GM21390 (cell line): ENCODE measurements around the gene TRIOBP.

Experiments
- ATAC-seq: cut with Tn5 transposase; IDR thresholded peaks from one replicate; pipeline ENCODE4 v1.9.1; 2021; ENCODE audit not compliant: unreplicated experiment

The TRIOBP gene

GRCh38 chr22:37823134-37823985, 126.5 kb downstream of the TRIOBP start, which contains the start of gene GALR3:
GALR3 (plus strand) TSS chr22:37823382; CDS start chr22:37823407, 25 bp downstream.
- no peak for ATAC-seq

GRCh38 chr22:37824674-37825641, 128.1 kb downstream of the TRIOBP start:
- no peak for ATAC-seq
